GM12872 (cell line): Measurements from ENCODE around the gene EIF4G1.

Experiments
- CTCF ChIP-seq: IDR thresholded peaks from 3 replicates; pipeline ENCODE4 v1.5.1; 2011; ENCODE audit warnings: low read depth, mild to moderate bottlenecking, low read length, moderate library complexity; ENCODE audit not compliant: insufficient read depth

Gene EIF4G1

GRCh38 chr3:184320104-184320445, 5.7 kb downstream of the EIF4G1 start:
- TF ChIP-seq CTCF = no peak

GRCh38 chr3:184321666-184322065, 7.3 kb downstream of the EIF4G1 start:
- no peak for TF ChIP-seq CTCF

GRCh38 chr3:184322731-184323487, 8.5 kb downstream of the EIF4G1 start:
- no peak for TF ChIP-seq CTCF

- TF ChIP-seq CTCF = no peak
Observed at GRCh38 chr3:184323696-184324095, 9.3 kb downstream of the EIF4G1 start.

GRCh38 chr3:184325269-184325668, 10.9 kb downstream of the EIF4G1 start:
- no peak for TF ChIP-seq CTCF

- no peak for TF ChIP-seq CTCF
Observed at GRCh38 chr3:184325715-184326369, 11.4 kb downstream of the EIF4G1 start.

GRCh38 chr3:184327171-184327570, 12.8 kb downstream of the EIF4G1 start:
- no peak for TF ChIP-seq CTCF
